Activated CD4-positive, alpha-beta T cell treated with anti-CD3 and anti-CD28 coated beads, Interleukin-2, amount 50 U/mL, for 1 hour (primary cell): ENCODE measurements around the gene LYRM4.

Experiments
- DNase-seq: peaks from one replicate; pipeline ENCODE4 v3.0.0-alpha.2; 2020

Gene LYRM4

GRCh38 chr6:5203546-5203945 lies 57.2 kb downstream of the LYRM4 start:
- DNase-seq = no peak

DNA sequence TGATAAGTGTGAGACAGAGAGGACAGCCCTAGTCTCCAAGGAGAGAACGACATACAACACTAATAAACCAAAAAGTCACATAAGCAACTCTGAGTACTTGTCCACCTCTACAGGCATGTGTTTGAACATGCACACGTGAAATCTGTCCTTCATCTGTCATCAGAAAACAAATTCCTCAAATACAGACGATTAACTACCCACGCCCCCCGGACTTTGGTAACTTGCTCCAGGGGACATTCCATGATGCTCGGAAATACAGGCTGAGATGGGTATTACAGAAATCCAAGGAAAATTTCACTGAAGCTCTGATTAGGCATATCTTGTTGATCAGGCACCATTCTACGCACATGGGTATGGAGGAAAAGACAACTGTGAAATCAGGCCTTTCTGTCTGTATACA lies 57.8 kb downstream of the LYRM4 start:
- no peak for DNase-seq

- DNase-seq = no peak
Measured at GRCh38 chr6:5202206-5202605, 58.5 kb downstream of the LYRM4 start.

GRCh38 chr6:5201271-5201670 lies 59.5 kb downstream of the LYRM4 start:
- DNase-seq = no peak

GRCh38 chr6:5199702-5200101 lies 61.0 kb downstream of the LYRM4 start:
- no peak for DNase-seq

- no peak for DNase-seq
Measured at GRCh38 chr6:5199283-5199682, 61.5 kb downstream of the LYRM4 start.

DNA sequence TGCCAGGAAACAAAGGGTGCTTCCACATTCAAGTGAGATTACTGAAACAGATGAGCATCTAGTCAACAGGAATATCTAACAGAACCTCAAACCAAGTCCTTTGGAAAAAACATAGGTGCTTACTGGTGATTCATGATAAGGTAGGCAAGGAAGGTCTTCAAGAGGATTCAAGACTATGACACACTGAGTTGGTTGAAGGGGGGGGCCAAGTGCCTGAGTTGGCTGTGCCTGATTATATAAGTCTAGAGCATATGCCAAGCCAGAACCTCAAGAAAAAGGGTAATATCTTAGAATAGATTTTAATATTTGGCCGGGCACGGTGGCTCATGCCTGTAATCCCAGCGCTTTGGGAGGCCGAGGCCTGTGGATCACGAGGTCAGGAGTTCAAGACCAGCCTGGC lies 63.7 kb downstream of the LYRM4 start:
- DNase-seq = no peak

GRCh38 chr6:5192135-5192794 lies 68.5 kb downstream of the LYRM4 start:
- DNase-seq = no peak

GRCh38 chr6:5191722-5192121 lies 69.0 kb downstream of the LYRM4 start:
- DNase-seq = no peak

- no peak for DNase-seq
Measured at GRCh38 chr6:5191222-5191621, 69.5 kb downstream of the LYRM4 start.

- no peak for DNase-seq
Measured at GRCh38 chr6:5190507-5190906, 70.2 kb downstream of the LYRM4 start.

DNA sequence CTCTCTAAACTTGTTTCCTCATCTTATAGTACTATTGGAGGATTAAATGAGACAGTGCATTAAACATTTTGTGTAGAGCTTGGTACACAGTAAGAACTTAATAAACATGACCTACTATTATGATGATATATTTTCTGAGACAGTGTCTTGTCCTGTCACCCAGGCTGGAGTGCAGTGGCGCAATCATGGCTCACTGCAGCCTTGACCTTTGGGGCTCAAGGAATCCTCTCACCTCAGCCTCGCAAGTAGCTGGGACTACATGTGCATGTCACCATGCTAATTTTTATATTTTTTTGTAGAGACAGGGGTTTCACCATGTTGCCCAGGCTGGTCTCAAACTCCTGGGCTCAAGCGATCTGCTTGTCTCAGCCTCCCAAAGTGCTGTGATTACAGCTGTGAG lies 72.1 kb downstream of the LYRM4 start:
- DNase-seq = no peak

- no peak for DNase-seq
Measured at GRCh38 chr6:5184878-5185277, 75.9 kb downstream of the LYRM4 start.

DNA sequence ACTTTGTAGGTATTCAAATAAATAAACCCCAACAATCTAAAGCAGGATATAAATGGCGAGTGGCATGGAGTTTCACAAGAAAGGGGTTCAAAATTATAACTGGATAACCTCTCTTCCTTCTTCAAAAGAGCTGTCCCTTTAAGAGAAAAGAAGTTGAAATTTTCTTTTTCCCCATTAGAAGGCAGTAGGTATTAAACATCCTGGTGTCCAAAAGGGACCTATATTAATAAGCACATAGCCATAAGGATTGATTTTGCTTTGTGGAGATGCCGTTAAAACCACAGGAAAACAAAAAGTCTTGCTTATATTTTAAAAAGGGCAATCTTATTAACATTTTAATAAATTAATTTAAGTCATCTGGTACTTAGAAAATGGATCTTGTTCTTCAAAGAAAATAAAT lies 76.5 kb downstream of the LYRM4 start:
- DNase-seq = no peak

GRCh38 chr6:5181510-5182317 lies 79.0 kb downstream of the LYRM4 start:
- DNase-seq = no peak

DNA sequence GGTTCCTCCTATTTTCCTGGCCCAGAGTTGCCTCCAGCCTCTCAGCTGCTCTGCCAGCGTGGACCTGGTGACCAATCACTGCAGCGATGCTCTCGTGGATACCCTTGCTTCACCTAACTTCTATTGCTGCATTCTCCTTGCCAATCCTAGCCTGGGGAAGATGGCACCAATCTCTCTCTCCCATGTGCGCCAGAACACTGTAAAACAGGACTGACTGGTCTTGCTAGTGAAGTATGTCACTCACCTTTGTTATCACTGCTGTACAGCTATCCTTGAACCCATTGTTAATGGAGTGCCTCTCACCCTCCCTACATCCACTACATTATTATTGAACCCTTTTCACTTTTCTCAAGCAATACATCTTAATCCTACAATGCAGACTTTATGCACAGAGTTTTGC lies 80.1 kb downstream of the LYRM4 start:
- no peak for DNase-seq

DNA sequence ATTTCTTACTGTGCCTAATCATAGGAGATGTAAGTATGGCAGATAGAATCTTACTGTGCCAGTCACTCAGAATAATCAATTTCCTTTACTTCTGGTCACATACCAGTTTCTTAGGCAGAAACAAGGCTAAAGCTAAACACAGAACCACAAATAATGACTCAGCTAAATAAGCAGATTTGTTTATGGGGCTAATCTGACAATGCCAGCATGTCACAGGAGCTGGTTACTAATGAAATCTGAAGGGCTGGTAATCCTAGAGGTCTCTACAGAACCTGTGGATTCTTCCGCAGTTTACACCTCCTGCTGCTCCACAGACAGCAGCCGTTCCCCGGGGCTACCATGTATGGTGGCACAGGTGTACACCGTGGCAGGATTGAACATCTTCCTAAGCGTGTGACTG lies 80.8 kb downstream of the LYRM4 start:
- DNase-seq = no peak

DNA sequence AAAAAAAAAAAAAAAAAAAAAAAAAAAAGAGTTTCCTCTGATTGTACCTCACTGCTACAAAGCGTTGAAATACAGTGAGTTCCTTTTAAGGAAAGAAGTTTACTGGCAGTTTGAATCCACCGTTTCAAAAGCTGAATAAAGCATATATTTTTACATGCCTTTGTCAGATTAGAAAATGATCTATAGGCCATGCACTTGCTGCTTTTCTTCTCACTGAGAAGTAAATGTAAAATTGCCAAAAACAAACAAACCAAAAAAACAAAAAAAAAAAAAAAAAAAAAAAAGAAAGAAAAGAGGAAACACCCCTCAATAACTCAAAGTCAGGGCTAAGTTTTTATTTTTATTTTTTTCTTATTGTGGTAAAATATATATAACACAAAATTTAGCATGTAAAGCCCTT lies 81.9 kb downstream of the LYRM4 start:
- DNase-seq = no peak

- no peak for DNase-seq
Measured at GRCh38 chr6:5175635-5176034, 85.1 kb downstream of the LYRM4 start.

DNA sequence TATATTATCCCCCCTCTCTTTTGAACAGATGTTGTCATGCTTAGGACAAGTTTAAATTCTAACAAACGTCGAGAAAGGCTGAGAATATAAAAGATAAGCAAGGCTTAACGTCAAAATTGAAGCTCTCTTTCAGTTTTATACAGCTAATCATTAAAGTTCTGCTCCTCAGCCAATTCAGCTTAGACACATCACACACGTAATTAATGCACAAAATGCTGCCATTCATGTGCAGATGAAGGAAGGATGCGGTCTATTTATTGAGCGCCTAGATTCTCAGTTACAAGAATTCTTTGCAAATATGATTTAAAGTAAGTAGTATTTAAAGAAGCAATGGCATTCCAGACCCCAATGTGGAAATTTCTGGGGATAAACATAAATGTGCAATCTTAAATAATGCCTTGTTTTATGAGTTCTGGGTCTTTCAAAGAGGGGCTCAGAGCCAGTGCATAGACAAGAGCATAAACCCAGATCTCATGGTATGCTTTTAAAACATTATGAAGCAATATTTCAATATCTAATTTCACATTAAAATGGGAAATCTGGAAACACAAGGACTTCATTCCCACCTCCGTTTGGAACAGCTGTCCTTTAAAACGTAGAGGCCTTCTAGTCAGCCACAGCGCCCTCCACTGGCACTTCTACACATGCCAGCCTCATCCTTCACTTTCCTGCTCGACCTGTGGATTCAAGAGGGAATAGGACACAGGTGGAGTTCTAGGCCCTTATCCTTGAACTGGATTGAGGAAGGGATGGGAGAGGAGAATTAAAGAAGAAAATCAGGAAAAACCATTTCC lies 85.8 kb downstream of the LYRM4 start:
- no peak for DNase-seq

GRCh38 chr6:5174244-5174643 lies 86.5 kb downstream of the LYRM4 start:
- DNase-seq = peak; percentile 22

DNA sequence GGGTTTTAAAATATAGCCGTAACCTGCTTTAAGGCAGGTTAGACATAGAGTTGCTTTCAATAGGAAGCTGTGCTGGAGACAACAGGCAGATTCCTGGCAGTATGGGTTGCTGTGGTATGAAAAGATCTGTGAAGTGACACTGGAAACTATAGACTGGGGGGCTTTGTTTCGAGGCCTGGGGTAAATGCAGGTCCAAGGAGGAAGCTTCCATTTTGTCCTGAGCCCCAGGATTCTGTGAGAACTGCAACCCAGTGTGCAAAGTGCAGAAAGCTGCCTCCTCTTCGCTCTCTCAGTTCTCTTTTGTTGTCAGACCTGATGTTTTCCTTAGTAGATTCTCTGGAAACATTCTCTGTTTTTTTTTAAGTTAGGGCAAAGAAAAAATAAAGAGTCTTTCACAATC lies 86.9 kb downstream of the LYRM4 start:
- no peak for DNase-seq

DNA sequence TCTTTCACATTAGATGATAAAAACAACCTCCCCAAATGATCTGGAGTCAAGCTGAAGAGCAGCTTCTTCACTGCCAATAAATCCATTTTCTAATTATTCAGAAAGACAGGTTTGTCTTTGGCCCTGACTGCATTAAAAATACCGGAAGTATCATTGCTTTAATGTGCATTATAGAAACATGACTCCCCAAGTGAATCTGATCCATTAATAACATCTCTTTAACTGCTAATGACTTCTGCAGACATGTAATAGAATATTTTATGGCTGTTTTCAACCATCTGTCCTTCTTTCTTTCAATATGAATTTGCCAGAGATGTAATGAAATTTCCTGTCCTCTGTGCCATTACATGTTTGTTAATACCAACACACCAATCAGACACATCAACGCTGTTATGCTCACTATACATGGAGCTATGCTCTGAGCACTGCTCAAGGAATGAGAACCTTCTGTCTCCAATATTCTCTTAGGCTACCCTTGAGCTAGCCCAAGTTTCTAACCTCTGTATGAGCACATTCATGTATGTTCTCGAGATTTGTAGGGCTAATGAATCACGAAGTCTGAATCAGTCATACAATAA lies 87.8 kb downstream of the LYRM4 start:
- no peak for DNase-seq
